NCI-H524 treated with DMSO at 0.1 percent for 48 hours (cell line): ENCODE measurements around the gene PLXNA2.
A peak's percentile ranks its signal among the peaks of the same experiment; 100 is the strongest.

Experiments used
- DNase-seq: peaks from one replicate; lab custom pipeline; 2025; lab: John Stamatoyannopoulos, UW

The PLXNA2 gene

DNA sequence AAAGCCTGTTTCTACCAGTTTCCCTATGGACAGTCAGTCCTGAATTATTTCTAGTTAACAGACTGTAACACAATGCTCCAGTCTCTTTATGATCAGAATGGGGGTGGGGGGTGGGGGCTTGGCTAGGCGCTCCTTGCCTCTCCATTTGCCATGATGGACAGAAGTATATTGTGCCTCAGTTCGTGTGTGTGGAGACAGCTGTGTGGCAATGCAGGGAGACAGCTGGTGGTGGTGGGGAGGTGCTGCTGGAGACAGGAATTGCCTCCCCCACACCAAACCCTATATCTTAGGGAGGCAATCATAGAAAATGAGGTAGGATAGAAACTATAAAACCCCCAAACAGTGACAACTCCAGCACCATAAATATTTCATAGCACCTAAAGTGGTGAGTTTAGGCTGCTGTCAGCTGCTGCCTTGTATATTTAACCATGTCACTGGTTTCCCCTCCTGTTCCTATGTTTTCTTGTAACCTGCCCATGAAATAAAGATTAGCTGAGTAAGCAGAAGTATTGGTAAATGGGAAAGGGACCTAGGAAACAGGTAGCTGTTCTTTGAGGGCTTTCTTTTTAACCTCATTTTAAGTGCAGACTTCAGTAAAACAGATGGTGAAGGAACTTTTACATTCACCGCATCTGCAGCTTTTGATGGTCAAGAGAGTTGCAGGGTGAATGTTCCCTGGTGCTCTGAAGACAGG is 3.4 kb downstream of the PLXNA2 start:
- DNase-seq = no peak

DNA sequence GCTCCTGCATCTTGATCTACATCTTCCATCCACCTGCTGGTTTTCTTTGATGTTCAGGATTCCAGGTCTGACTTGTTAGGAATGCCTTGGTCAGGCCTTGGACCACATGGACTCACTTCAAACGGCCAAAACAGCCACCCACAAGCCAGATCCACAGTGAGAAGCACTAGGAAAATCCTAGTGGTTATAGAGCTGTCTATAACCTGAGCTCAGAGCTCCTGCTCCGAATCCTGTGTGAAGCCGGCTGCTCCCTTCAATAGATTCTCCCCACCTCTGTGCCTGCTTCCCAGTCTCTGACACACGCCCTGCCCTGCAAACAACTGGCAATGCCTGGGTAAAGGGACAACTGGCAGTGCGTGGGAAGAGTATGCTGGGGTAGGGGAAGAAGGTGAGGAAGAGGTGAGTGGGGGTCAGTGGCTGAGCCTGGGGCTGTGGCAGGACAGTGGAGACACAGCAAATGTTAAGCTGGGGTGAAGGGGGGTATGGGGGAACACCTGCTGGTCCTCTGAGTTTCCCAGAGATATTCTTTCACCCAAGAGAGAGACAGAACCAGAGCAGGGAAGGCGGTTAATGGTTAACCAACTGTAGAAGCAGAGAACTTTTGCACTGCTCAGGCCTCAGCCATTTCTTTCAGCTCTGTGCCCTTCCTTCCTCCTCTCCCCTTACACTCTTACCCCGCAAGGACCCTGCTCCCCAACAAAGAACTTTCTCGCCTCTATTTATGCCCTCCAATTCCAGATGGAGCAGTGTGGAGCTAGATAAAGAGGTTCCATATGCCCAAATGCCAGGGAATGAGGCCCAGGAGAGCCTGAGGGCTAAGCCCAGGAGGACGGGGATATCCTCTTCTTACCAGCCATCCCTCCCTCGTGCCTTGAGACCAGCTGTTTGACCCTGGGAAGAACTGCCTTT is 4.5 kb downstream of the PLXNA2 start:
- no peak for DNase-seq

DNA sequence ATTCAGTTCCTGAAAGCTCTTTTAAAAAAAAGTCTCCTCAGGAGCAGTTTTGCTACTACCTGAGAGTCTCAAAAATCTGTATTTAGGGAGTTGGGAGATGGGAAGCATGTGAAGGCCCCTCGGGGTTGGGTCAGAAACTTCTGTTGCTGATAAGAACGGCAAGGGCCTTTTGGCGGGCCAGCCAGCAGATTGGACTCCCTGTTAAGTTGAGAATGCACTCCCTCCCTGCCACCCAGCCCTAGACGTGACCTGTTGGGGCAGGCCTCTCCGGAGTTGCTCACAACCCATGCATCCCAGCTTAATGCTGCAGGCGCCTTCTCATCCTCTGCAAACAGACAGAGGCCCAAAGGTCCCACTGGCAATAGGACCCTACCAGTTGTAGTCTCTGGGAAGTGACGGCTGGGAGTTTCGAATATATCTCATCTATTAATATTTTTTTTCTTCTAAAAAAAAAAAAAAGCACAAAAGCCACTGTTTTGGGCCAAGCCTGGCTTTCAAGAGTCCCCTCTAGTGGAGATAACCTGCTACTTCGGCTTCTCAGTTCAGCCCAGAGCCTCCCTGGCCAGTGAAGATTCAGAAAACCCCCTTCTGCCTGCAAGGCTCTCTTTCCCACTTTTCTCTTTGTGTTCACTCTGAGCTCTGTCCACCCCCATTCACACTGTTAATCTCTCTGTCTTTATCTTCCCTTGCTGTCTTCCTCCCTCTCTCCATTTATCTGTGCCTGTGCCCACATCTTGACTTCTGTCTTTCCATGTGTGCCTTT is 5.3 kb downstream of the PLXNA2 start:
- DNase-seq = no peak

DNA sequence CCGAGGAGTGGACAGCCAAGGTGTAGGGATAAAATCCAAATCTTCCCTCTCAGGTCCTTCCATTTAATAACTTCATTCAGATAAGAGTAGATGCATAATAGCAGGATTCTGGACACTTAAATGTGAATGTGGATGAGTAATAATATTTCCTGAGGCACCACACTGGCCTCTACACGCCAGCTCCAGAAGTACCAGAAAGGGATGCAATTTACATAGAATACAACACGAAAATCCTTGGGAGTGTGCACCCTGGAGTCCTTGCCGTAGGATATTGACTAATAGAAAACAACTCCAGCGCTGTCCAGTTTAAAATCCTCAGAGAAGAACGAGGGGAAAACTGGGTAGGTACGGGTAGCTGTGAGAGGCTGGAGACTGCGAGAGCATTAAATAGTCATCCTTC is 6.9 kb downstream of the PLXNA2 start:
- DNase-seq = no peak

DNA sequence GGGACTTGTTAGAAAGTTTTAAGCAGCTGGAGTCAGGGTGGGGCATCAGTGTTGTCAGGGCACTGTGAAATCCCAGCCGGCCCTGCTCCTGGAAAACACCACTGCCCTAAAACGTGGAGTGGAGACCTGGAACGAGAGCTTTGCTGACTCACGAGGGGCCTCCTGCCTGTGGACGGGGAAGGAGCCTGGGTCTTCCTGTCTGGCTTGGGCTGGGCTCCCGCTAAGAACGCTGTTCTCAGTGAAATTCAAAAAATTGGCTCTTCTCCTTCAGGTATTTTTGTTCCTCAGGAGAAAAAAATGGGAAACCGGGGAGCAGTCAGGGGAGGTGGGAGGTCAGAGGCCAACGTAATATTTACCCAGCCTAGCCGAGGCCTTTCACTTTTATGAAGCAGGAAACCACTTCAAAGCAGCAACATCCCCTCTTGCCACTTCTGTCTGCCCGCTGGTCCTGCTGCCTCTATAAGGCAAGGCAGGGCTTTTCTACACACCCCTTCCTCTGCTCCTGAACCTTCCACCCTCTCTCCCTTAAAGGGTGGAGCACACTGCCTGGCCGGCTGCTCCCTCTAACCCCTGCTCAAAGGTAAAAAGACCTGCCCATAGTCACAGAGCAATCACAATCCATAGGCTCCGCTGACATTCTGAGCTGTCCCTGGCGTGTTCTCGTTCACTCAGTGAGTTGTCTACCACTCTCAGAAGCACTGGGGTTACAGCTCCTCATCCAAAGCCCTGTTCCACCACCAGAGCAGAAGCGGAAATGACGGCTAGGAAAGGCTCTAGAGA is 8.0 kb downstream of the PLXNA2 start:
- no peak for DNase-seq

DNA sequence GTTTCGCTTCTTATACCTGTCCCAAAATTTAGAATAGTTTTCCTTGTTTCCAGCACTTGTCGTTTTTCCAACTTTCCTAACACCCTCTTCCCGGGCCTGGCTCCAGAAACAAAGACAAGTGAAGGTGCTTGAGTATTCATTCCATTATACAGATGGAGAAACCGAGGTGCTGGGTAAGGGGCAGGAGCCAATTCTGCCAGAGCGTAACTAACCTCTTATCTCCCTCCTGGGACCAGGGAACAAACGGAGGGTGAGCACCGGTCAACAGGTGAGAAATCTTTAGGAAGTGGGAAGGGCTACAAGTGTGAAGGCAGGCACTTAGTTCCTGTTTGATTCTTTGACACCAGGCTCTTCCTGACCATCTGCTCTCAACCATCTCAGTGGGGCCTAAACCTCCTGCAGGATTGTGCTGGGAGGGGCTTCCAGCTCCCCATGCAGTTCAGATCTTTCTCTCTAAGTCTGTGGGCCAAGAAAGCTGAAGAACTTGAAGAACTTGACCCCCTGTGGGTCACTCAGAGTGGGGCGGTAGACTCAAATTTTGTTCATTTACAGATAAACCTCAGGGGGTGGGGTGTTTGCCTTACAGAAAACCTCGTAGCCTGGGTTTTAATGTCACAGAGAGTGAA is 8.7 kb downstream of the PLXNA2 start:
- DNase-seq = no peak

DNA sequence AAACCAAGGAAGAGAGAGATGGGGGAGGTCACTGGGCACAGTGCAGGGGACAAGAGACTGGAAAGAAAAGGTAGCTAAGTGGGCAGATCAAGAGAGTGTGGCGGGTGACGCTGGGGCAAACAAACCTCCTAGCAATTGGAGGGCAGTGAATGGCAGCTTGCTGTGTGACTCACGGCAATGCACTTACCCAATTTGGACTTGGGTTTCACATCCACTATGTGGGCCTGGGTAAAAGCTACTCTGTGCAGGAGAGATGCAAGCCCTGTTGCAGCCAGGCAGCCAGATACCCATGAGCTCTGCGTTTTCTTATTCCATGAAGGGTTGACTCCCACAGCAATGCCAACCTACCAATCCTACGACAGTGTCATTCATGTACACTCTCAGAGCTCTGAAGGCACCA is 9.5 kb downstream of the PLXNA2 start:
- no peak for DNase-seq

DNA sequence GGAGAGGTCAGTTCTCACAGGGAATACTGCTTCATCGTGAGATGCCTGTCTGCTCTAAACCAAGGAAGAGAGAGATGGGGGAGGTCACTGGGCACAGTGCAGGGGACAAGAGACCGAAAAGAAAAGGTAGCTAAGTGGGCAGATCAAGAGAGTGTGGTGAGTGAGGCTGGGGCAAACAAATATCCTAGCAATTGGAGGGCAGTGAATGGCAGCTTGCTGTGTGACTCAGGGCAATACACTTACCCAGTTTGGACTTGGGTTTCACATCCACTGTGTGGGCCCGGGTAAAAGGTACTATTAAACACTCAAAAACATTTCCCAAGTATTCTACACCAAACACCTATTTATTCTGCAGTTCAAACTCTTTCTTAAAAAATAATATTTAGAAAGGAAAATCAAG is 10.2 kb downstream of the PLXNA2 start:
- DNase-seq = no peak

DNA sequence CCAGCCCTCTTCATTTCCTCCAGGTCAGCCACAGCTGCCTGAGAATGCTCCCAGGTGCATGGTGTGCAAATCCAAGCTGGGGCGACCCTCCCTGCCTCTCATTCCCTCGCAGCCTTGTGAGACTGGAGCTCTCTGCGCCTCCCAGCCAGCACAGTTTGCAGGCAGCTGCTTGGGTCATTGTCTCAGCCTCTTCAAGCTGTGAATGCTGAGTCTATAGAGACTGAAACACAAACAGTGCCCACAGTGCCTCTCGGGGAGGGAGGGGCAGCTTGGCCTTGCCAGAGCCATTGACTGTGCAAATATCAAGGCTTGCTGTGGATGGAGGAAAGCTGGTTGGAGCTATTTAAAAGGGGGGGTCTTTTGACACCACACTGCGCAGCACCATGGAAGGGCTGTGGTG is 10.6 kb downstream of the PLXNA2 start:
- no peak for DNase-seq

DNA sequence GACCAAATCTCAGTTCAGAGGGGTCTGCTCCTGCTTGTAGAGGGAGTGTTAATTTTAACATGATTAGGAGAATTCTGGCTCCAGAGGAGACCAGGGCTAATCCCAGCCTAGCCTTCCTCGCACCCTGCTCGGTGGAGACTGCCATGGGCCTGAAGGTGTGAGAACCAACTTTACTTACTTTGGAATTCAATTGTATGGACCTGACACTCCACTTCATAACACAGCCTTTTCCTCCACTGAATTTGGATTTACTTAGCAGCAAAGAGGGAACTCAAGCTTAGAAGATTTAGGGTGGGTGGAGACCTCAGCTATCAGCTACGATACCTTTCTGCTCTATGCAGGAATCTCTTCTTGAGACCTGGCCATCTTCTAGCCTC is 11.5 kb downstream of the PLXNA2 start:
- no peak for DNase-seq

DNA sequence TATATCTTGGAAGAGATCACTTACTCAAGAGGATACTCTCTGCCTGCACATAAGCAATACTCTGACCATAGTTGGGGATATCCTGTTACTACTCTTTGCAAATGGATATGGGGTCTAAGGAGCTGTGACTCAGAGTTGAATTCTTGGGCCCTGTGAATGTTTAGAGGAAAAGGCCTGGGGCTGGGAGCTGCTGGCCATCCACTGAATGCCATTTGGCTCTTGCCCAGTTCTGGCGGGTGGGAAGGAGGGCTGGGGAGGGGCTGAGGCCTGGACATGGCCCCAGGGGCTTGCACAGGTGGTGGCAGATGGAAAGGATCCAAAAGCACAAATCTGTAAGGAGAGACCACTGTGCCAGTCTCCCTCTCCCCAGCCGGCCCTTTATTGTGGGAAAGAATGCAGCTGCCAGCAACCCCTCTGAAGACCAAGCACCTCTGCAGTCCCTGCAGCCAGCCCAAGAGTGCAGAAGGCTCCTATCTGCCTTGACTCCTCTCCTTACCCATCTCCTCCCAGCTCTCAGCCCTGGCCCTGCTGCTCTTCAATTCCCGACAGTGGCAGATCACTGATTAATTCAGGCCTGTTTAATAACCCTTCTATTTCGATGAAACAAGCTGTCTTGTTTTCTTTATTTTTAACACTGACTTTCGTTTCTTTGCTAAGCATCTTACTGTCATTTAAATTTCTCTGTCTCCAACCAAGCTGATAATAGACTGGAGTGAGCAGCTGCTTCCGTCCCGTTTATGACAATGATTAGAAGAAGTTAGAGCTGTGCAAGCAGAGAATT is 12.1 kb downstream of the PLXNA2 start:
- DNase-seq = no peak

DNA sequence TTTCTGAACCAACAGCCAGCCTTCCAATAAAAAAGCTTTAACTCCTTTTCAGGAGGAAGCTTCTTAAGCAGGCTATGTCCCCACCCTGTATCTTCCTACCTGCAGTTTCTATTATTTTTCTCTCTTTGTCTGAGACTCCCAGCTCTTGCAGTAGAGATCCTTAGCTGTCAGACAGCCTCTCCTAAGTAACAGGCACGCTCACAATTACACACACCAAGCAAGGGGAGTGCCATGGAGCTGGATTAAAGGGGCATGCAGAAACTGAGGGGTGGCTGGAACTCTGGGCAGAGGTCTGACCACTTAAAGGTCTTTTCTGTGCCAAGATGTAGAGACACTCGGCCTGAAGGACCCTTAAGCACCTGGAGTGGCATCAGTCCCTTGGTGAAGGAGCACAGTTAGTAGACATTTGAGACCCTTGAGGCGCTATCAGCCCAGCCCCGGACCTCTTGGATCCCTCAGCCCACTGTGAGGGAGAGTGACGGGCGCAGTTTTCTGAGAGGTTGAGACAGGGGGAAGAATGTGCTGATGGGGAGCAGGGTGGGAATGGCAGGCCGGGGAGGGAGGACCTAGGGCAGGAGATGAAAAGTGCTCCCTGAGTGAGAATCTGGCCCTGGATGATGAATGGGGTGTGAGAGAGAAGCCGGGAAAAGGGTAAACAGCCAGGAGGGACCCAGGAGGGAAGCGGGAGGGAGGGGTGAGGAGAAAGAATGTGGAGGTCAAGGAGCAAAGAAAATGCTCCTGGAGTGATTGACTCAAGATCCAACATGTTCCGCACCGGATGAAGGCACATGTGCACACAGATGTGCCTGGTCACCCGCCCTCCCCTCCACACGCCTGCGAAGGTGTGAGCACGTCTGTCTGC is 13.3 kb downstream of the PLXNA2 start:
- peak; percentile 16 for DNase-seq

DNA sequence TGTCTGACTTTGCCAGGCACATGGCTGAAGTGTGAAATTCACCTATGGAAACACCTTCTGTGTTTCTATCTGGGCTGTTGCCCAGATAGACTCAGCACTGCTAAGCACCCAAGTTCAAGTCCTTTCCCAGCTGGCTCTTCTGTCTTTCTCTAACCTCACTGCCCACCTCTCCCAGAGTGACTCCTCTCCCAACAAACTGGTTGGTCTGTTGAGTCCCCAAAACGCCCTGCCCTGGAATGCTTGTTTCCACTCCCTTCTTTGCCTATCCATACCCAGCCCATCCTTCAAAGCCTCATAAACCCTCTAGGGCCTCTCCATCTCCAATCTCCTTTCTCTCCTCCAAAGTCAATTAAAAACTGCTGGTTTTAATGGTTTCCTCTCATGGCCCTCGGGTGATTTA is 15.6 kb downstream of the PLXNA2 start:
- DNase-seq = no peak

DNA sequence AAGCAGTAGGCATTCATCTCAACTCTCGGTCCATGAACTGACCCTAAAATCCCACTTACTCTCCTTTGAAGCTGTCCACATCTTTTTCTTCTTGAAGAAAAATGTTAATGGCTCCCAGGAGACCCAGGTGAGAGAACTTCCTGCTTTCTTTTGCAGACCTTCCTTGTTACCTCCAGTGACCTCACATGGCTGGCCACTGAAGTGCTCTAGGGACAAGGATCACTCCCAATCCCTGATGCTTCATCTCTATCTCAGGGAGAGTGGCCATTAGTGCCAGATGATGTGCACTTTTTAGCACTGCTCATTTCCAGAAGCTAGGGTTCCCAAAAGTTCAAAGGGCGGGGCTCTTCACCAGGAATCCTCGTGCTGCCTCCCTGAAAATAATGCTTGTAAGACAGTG is 16.2 kb downstream of the PLXNA2 start:
- no peak for DNase-seq

DNA sequence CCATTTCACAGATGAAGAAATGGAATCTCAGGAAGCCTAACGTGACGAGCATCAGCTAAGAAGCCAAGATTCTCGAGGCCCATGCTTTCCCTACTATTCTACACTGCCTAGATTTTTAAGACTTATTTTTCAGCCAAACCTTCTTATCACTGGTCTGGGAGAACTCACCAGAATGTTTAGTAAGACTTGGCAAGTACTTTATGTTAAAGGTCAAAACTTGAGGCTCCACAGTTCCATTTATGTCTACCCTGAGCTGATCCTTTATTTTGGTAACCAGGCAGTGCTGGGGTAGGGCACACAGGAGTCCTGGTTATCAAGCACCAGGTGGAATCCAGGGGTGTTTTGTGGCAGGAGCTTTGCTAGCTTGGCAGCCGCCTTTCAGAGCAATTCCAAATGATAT is 16.8 kb downstream of the PLXNA2 start:
- DNase-seq = no peak

DNA sequence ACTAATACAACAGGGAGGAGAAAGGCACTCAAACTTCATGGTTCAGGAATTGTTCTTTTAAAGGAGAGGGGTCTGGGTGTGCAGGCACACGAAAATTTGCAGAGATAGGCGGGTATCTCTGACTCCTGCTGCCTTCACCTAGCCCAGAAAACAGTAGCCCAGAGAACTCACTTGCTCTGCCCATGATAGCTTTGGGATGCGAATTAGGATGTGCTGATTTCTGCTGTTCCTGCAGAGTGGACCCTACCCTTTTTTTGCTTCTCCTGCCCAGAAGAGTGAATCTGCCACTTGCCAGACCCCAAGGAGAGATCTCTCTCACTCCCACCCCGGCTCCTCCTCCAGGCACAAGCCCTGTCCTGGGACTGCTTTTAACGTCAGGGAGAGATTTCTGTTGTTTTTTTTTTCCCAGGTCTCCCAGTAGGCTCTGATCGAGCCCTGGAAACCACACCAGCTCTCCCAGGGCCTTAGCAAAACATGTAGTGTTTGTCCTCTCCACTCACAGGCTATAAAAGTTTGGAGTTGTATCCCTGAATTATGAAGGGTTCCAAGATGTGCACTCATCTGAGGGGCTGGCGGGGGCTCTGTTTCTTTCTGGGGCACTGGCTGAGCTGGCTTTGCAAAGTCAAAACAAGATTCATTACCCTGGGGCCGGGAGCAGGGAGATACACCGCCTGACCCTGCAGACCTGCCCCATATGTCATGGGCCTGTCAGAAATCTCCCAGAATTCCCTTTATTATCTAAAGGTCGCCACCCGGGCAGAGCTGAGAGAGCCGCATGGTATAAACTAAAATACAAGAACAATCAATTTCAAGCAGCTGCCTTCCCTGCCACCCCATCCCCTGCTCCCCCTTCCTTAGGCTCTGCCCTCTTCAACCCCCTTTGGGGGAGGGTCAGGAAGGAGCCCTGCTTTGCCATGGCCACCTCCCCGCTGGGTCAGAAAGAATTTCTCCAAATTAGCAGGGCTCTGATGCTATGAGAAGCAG is 17.9 kb downstream of the PLXNA2 start:
- no peak for DNase-seq

DNA sequence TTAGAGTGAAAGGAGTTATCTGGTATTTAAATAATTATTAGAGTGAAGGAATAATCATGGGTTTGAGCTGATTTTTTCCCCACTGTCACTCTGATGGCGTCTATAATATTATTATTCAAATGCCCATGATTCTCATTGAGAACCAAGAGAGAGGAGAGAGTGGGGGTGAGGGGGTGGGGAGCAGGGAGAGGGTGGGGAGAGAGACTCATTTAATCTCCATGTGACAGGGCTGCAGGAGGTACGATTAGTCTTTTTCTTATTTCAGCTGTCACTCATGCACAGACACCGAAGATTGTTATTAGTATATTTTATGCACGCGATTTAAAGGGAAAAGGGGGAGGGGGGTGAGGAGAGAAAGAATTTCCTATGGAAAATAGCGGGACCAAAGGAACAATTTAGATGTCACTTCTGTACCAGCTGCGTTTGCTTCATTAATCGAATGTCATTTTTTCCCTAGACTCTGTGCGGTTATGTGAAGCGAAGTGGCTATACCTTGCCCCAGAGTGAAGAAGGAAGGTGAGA is 19.9 kb downstream of the PLXNA2 start:
- no peak for DNase-seq

DNA sequence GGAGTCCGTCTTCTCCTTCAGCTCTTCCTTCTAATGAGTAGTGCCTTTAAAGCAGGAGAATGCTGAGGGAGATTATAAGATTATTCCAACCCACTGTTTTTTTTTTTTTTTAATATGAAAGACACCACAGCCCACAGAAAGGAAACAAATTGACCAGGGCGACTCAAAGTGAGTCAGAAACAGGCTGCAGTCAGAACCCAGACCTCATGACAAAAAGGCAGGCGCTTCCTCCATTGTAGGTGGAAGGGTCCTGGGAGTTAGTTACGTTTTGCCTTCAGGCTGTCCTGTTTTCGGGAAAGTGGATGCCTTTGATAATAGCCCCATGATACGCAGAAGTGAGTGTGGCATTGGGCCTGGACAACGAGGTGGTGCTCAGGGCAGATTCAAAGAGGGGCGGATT is 21.0 kb downstream of the PLXNA2 start:
- no peak for DNase-seq
